ENCODE data around the gene TMEM41A.
A peak's percentile ranks its signal among the peaks of the same experiment; 100 is the strongest.

TMEM41A gene

DNA sequence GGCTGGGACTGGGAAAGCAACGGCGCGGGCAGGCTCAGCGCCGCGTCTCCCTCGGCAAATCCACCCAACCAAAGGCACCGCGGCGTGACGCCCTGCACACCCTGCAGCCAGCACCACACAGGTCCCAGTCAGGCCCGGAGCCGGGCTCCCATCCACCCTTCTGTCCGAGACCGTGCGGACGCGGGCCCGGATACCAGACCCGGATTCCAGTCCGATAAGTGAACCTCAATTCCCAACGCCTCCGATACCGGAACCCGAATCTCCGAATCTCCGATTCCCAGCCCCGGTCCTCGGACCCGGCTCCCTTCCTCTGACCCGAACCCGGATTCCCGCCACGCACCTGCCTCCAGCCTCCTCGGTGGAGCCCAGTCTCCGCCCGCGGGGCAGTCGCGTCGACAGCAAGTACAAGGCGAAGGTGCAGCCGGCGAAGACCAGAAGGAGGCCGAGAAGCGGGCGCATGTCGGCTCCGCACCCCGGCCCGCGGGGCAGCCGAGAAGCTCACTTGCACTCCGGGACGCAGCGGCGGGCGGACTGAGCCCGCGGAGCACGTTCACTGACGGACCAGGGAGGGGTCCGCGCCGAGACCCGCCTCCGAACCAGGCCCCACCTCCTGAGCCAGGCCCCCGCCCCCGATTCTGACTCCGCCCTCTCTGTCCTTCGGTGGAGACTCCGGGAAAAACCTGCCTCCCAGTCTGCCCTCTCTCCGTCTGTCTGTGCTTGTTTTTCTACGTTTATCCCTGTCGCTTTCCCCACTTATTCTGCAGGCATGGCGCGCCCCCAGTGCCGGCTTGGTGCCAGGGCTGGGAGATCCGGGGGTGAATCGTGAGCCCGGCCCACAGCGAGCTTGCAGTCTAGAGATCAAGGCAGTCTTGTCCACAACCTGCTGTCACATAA, at the start of gene TMEM41A:
TMEM41A (minus strand) TSS at position 533 of the 894 bp plus-strand sequence; CDS start at position 459, 74 bp downstream.
- peak; percentile 78 to 87 (median 82) for DNase-seq

DNA sequence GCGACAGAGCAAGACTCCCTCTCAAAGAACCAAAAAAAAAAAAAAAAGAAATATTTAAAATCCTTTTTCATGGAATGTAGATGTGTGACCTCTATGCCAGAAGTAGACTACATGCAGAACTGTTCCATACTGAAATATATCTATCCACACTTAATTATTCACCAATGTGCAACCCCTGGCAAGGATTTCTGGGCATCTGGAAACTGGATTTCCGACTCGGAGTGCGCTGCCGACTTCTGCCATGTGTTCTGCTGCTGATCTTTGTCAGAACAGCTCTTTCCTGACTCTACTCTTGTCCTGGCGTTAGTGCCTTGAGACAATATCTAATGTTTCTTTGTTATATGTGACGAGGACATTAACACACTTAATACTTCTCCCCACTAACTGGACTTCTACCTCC, 41.9 kb upstream of the TMEM41A start:
- DNase-seq: no peak

DNA sequence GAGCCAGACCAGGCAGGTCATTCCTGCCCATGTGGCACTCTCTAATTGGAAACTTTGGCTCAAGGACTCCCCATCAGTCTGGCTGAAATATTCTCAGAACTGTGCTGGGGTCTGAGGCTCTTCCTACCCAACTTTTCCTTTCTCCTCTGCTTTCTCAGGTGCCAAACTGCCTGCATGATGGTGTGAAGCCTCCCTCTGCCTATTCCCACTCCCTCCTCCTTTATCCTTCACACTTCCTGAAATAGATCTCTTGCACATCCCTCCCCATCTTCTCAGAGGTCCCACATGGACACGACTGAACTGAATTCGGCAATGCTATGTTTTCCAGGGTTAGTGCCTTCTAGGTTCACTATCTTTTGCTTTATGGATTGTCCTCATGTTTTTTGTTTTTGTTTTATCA, 41.1 kb upstream of the TMEM41A start:
- no peak for DNase-seq

DNA sequence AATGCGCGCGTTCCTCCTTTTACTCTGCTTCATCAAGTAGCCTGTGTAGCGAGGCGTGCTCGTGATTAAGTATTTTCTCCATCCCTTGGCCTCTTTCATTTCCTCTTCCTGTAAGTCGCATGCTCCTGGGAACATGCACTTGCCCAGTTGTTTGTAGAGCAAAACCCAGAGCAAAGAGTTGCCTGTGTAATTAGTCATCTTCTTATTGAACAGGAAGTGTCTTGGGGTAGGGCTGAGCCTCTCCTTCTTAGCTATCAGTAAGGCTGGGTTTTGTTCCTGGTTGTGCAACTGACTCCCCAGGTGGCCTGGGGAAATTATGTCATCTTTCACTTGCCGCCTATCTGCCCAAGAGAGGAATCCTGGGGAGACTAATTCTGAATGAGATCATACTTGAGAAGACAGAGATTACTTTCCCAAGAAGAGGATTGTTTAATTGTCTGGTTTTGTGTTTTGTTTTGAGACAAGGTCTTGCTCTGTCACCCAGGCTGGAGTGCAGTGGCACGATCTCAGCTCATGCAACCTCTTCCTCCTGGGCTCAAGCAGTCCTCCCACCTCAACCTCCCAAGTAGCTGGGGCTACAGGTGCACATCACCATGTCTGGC, 38.6 kb upstream of the TMEM41A start:
- DNase-seq: no peak

DNA sequence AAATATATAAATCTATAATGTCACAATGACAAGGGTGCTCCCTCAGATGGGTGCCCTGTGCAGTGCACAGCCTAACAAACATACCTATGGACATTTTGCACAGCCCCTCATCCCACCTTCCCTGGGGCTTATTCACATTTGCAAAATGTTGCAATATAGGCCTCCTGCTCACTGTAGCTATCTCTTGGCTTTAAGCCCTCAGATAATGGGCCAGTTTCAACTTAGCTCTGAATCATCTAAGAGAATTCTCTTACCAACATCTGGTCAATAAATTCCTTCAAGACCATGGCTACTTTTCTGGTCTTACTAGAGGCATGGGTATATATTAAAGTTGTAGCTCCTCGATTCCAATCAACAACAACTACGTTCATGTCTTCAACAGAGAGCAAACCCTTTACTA, 35.7 kb upstream of the TMEM41A start:
- DNase-seq: no peak

DNA sequence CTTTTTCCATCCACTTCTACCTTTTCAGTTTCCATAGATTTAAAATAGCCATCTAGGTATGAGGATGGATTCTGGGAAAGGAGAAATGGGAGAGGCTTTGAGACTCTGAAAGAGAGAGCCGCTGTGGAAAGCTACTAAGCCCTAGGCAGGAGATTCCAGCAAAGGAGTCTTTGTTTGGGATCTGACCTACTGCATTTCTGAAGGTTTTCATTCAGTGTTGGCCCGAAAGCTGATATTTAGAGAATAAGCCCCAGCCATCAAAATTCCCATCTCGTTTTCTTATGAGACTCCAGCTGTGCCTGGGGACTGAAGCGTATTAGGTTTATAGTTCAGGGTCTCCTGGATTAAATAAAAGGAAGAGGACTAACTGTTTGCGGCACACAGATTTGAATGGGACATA, 34.1 kb upstream of the TMEM41A start:
- DNase-seq: no peak

DNA sequence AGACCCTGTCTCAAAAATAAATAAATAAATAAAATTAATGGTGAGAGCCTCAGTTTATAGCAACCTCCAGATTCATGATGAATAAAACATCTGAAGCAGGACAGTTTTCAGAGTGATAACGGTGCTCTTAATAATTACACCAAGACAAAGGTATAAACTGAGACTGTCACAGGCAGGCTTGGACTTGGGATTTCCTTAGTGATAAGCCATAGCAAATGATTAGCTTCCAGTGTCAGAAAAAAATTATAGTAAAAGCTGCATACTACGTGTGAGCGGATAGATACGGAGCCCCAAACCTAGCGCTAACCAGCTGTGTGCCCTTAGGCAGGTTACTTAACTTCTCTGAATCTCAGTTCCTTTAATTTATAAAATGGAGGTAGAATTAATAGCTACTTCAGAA, 32.0 kb upstream of the TMEM41A start:
- no peak for DNase-seq

DNA sequence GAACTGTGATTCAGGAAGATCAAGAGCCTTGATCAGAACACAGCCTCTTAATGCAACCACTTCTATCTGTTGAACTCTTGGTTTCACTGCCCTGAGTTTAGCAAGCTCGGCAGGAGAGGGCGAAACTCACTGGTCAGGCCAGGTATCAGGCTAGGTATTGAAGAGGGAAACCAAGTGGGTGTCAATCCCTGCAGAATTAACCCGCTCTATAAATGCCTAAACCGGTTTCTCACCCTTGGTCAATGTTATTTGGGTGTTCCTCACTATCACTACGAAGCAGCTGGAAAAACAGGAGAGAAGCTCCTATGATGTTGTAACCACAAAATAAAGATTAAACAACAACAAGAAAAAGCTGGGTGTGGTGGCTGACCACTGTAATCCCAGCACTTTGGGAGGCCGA, 29.7 kb upstream of the TMEM41A start:
- DNase-seq: no peak

DNA sequence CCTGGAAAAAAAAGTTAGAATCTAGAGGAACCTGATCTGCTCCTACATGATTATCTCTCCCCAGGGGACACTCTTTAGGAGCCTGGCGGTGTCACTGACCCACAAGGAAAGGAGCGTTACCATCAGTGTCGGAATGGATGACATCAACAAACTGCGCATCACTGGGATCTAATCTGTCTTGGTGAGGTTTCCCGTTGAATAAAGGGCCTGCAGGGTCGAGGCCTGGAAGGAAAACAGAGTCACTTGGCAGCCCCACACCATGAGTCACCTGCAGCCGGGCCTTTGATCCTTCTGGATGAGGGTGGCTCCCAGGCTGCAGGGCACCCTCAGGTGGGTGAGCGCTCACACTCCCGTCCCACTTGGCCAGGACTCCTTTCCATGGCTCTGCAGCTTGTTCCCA, 28.5 kb upstream of the TMEM41A start:
- DNase-seq: no peak

DNA sequence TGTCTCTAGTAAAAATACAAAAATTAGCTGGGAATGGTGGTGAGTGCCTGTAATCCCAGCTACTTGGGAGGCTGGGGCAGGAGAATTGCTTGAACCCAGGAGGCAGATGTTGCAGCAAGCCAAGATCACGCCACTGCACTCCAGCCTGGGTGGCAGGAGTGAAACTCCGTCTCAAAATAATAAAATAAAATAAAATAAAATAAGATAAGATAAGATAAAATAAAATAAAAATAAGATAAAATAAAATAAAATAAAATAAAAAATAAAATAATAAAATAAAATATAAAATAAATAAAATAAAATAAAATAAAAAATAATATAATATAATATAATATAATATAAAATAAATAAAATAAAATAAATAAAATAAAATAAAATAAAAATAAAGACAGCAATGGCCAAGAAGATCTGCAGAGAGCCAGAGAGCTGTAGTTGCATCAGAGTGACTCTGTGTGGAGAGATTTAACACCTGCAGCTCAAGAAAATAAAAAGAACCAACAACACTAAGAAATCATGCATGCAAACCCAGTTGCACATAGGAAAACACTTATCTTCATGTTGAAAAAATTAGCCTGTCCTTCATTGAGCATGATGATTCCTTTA, 27.6 kb upstream of the TMEM41A start:
- no peak for DNase-seq

DNA sequence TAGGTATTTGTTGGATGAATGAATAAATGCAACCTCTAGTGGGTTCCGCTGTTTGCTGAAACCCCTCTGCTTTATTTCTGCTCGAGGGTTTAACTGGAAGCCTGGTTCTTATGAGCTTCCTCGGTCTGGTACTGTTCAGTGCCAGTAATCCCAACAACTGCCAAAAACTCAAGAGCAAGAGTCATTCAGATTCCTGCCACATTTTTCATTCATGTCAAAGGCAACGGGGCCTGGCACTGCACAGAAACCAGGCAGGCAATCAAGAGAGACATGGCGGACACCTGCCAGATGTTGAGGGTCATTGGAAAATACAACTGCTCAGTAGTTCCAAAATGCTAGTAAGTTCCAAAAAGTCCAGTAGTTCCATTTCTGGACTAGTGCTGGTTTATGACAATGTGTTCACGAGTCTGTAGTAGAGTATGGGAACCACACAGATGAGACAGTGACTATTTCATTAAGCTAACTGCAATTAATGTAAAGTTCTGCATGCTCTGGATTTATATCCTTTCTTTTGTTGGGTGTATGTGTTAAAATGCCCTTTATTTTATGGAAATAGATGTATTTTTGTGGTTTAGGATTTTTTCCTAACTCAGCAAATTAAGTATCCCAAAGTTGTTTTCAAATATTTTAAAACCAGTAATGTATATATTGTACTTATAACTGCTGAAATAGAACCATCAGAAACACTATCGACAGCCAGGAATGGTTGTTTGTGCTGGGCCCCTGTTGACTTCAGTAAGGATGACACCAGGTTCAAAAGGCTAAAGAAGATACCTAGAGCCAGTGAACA, 22.7 kb upstream of the TMEM41A start:
- DNase-seq: no peak

DNA sequence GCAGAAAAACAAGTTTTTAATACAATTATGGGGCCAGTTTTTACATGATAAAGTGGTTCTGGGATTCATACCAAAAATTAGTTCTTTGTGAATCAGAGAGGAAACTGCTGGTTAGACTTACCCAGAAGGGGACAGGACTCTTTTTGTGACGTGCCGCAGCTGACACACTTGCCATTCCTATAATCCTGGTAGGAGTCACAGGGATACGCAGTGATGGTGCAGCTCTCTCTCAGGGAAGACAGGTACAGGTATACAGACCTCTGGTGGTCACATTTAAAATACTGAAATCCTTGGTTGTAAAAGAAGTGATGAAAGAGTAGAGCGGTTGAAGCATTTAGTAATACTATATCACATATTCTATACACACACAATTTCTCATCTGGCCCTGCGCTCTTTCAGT, 20.2 kb upstream of the TMEM41A start:
- DNase-seq: no peak

DNA sequence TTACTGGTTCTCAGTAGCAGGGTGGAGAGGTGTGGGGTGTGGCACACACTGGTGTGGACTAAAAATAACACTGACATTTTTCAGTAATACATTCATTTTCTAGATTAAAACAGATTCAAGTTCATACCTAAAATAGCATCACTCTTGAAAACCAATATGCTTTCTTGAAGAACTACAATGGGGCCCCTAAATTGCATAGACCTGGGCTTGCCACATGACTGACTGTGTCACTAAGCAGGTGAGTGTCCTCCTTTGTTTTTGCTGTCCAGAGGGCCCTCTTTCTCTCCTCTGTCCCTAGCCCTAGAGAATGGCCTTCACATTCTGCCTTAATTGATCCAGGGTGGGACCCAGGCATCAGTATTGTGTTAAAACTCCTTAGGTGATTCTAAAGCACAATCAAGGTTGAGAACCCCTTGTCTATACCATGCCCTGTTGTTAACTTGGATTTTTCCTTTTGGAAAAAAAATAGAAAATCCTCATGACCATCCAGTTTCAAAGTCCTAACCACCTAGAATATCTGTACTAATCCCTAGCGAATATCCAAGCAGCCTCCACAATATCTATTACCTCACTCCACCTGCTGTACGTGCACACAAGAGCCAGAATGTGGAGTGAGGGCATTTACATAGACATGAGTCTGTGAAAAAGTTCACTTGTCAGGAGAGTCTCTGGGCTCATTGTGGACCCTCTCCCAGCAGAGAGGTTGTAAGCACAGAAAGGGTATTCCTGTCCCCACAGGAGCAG, 18.7 kb upstream of the TMEM41A start:
- no peak for DNase-seq

DNA sequence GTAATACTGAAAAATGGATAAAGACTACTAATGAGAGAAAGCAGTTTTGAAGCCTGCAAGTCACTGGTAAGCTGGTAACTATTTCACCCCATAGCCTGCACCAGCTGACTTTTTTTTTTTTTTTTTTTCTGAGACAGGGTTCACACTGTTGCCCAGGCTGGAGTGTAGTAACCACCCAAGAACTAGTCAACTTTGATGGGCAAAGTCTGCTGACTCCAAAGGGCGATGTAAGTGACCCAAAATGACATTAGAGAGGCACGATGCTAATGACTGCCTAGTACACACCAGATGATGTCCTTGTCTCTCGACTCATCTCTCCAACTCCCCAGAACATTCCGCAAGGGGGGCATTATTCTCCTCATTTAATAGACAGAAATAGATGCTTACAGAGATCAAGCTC, 12.9 kb upstream of the TMEM41A start:
- DNase-seq: no peak

DNA sequence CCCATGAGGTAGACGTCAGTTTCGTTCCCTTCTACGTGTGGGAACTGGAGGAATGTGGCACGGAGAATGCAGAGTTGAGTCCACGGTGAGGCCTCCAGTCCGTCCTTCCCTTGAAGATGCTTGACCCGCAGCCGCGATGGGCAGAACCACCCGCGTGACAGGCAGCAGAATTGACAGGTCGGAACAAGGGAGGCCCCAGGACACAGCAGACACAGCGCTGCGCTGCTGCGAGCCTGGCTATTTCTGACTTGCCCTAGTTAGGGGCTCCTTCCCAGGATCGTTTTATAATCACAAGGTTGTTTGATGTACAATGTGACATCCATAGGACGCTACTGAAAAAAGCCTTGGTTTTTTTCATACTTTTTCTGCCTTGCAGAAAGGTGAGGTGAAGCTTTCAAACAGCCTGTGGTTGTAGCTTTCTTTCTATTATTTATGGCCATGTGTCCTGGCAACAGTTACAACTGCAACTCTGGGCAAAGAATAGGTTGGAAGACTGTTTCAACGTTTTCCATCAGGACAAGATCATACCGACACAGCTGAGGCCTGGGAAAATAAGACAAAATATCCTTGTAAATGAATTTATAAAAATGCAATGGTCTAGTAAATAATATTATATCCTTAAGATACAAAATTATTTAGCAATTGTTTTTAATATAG, 9.6 kb upstream of the TMEM41A start:
- DNase-seq: no peak

DNA sequence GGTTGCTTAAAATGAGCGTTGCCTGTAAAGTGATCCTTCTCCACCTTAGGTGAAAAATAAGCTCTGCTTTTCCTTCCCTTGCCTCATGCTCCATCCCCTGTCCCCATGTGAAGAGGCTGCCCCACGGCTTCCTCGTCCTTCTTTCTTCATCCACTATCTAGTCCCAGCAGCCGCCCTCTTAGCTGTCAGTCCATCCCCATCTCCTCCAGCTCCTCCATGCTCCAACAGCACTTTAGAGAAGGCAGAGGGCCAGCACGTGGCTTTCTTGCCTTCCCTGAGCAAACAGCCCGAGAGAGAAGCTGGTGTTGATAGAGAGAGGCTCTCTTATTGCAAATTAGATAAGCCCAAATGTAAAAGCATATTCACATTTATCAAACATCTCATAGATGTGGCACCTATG, 9.0 kb upstream of the TMEM41A start:
- DNase-seq: no peak

DNA sequence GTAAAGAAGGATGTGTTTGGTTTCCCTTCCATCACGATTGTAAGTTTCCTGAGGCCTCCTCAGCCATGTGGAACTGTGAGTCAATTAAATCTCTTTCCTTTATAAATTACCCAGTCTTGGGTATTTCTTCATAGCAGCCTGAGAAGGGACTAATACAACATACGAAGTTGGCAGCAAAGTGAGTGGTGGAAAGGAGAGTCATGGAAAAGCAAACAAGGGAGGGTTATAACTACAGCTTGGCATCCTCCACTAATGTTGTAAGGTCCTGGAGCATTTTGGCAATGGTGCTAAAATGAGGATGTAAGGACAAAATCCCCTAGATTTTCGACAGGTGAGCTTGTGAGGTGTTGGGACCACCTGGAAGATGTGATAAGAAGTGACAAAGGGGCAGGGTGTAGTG, 5.8 kb upstream of the TMEM41A start:
- DNase-seq: no peak

DNA sequence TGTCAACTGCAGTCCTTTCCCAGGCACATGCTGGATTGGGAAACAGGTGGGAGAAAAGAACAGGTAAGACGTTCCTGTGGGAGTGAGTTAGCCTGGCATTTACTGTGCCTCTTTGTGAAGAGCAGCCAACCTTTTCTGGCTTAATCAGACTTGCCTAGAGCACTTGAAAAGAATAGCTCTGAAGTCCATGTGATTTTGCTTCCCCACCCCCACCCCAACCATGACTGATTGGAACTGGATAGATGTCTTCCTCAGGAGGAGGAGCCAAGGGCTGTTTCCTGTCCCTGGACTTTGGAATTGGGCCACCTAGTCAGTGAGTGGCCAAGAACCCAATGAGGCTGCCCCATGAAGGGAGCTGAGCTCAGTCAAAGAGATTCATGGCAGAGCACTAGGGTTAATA, 4.7 kb upstream of the TMEM41A start:
- DNase-seq: no peak

DNA sequence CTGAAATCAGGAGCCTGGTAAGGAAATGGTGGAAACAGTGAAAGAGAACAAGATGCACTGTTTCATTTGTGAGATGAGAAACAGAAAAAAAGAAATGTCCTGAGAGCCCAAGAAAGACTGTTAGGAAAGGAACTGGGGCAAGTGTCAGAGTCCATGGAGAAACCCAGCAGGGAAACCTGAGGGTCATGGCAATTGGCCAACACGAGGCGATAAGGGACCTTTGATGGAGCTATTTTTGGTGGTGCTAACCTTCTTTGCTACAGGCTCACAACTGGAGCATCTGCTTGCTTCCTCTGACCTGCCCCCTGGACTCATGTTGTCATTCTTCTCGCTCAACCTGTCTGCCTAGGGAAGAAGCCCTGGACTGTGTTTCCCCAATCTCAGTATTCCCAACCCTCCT, 4.2 kb upstream of the TMEM41A start:
- DNase-seq: no peak

DNA sequence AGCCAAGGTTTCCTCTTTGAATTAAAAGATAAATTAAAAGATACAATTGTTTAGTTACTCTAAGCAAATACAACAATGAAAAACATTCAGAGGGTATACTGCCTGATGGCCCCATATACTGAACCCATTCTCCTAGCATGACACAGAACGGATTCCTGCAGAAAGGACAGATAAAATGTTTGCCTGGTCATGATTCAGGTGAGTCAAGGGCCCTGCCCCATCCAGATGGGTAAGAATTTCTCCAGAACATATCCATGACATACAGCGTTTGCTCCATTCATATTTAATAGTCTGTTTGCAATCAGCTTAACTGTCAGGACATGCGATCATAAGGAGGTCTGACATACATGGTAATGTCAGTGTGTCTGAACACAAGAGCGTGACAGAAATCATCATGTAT, 8.6 kb downstream of the TMEM41A start:
- DNase-seq: no peak

DNA sequence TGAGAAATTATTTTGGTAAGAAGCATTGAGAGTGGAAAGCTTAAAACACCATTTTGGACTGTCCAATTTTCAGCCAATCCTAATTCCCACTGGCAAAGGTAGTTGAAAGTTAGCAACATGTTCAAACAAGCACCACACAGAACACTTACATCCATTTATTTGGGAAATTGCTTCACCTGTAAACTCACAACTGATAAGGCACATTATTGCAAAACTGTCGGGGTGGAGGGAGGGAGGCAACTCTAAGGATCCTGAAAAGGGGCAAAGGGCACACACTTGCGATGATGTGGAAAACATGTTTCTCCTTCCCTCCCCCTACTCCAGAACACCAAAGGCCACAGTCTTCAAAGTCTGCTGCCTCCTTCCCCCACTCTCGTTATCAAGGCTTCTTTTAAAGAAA, 9.4 kb downstream of the TMEM41A start:
- no peak for DNase-seq

DNA sequence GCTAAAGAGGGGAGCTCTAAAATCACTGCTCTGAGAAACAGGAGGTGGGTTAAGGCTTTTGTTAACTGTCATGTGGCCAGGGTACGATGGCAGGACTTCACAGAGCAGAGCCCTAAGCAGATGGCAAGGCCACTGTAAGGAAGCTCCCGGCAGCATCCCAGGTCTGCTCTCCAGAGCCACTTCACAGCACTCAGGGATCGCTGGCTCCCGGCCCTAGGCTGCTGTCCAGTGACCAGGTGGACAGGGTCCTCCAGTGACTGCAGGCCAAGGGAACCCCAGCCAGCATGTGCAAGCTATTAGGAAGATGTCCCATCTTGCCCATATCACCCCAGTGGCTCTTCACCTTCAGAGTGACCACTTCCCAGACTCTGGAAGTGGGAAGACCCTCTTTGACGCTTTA, 10.4 kb downstream of the TMEM41A start:
- no peak for DNase-seq

Data from activated CD4-positive, CD25-positive, alpha-beta regulatory T cell (primary cell).